HUES6 (cell line): ENCODE results near the gene IRX2.

Source experiments
- H3K27ac ChIP-seq: 2 replicates; pipeline ENCODE4 v1.7.0; 2013; ENCODE audit warnings: low read depth, mild to moderate bottlenecking, low read length, inconsistent platforms
- H3K27me3 ChIP-seq: 2 replicates; pipeline ENCODE4 v1.6.1; 2013; ENCODE audit warnings: low read length; ENCODE audit not compliant: control insufficient read depth, insufficient read depth
- H3K36me3 ChIP-seq: 2 replicates; pipeline ENCODE4 v1.6.1; 2013; ENCODE audit warnings: low read length; ENCODE audit not compliant: control insufficient read depth, insufficient read depth
- H3K4me1 ChIP-seq: 2 replicates; pipeline ENCODE4 v1.6.1; 2013; ENCODE audit warnings: low read length; ENCODE audit not compliant: control insufficient read depth, insufficient read depth
- H3K4me3 ChIP-seq: 2 replicates; pipeline ENCODE4 v1.5.1; 2013; ENCODE audit warnings: low read depth, low read length
- H3K9ac ChIP-seq: one replicate; pipeline ENCODE4 v1.6.1; 2013; ENCODE audit warnings: mild to moderate bottlenecking, low read length
- H3K9me3 ChIP-seq: 2 replicates; pipeline ENCODE4 v1.6.1; 2013; ENCODE audit warnings: low read depth, low read length; ENCODE audit not compliant: control insufficient read depth, insufficient read depth

The IRX2 gene

GRCh38 chr5:2702096-2702879 lies 49.2 kb downstream of the IRX2 start:
- H3K4me3 ChIP-seq = no peak overlapping the region
- no peaks in the 10 kb centered on the region for H3K4me1 ChIP-seq
- no peaks in the 10 kb centered on the region for H3K27me3 ChIP-seq
- H3K9me3 ChIP-seq = no peaks in the 10 kb centered on the region
- H3K27ac ChIP-seq = no peak overlapping the region
- H3K9ac ChIP-seq = no peak overlapping the region
- no peaks in the 10 kb centered on the region for H3K36me3 ChIP-seq

GRCh38 chr5:2701592-2701991 lies 49.9 kb downstream of the IRX2 start:
- no peaks in the 10 kb centered on the region for H3K4me1 ChIP-seq
- H3K36me3 ChIP-seq = no peaks in the 10 kb centered on the region
- H3K27ac ChIP-seq = no peak overlapping the region
- no peak overlapping the region for H3K9ac ChIP-seq
- H3K4me3 ChIP-seq = no peak overlapping the region
- no peaks in the 10 kb centered on the region for H3K27me3 ChIP-seq
- H3K9me3 ChIP-seq = no peaks in the 10 kb centered on the region

- H3K27ac ChIP-seq = no peak overlapping the region
- no peak overlapping the region for H3K4me3 ChIP-seq
- no peaks in the 10 kb centered on the region for H3K27me3 ChIP-seq
- H3K9ac ChIP-seq = no peak overlapping the region
- H3K4me1 ChIP-seq = no peaks in the 10 kb centered on the region
- H3K36me3 ChIP-seq = no peaks in the 10 kb centered on the region
- no peaks in the 10 kb centered on the region for H3K9me3 ChIP-seq
These were observed 50.6 kb downstream of the IRX2 start for GRCh38 chr5:2700876-2701275.

- Histone ChIP-seq H3K9ac (no peak overlapping the region), H3K9me3 (peaks cover 4% of the 10 kb centered on the region; the same call in 1 of the 2 replicates), H3K36me3 (no peaks in the 10 kb centered on the region), H3K27ac (no peak overlapping the region), H3K4me3 (no peak overlapping the region), H3K27me3 (no peaks in the 10 kb centered on the region), H3K4me1 (no peaks in the 10 kb centered on the region)
These were observed 51.8 kb downstream of the IRX2 start for GRCh38 chr5:2699686-2700085.

- Histone ChIP-seq H3K27ac (no peak overlapping the region), H3K4me1 (no peaks in the 10 kb centered on the region), H3K4me3 (no peak overlapping the region), H3K9ac (no peak overlapping the region), H3K9me3 (peaks cover 4% of the 10 kb centered on the region; the same call in 1 of the 2 replicates), H3K27me3 (no peaks in the 10 kb centered on the region), H3K36me3 (no peaks in the 10 kb centered on the region)
These were observed 52.2 kb downstream of the IRX2 start for GRCh38 chr5:2699231-2699630.

- Histone ChIP-seq H3K27ac (no peak overlapping the region), H3K9me3 (peaks cover 4% of the 10 kb centered on the region; the same call in 1 of the 2 replicates), H3K36me3 (no peaks in the 10 kb centered on the region)
These were observed 52.9 kb downstream of the IRX2 start for GRCh38 chr5:2698581-2698980.

GRCh38 chr5:2697446-2698200 lies 53.9 kb downstream of the IRX2 start:
- H3K9me3 ChIP-seq = peaks cover 4% of the 10 kb centered on the region; the same call in 1 of the 2 replicates
- H3K4me1 ChIP-seq = no peaks in the 10 kb centered on the region
- H3K27ac ChIP-seq = no peak overlapping the region
- no peak overlapping the region for H3K9ac ChIP-seq
- no peaks in the 10 kb centered on the region for H3K36me3 ChIP-seq
- H3K27me3 ChIP-seq = no peaks in the 10 kb centered on the region
- H3K4me3 ChIP-seq = no peak overlapping the region

More at GRCh38 chr5:2698581-2698980, 52.9 kb downstream of the IRX2 start:
- H3K27me3 ChIP-seq = no peaks in the 10 kb centered on the region
- H3K9ac ChIP-seq = no peak overlapping the region
- no peaks in the 10 kb centered on the region for H3K4me1 ChIP-seq
- no peak overlapping the region for H3K4me3 ChIP-seq

- Histone ChIP-seq H3K4me3 (no peak overlapping the region), H3K36me3 (no peaks in the 10 kb centered on the region), H3K4me1 (no peaks in the 10 kb centered on the region), H3K9ac (no peak overlapping the region), H3K27ac (no peak overlapping the region), H3K9me3 (peaks cover 4% of the 10 kb centered on the region; the same call in 1 of the 2 replicates), H3K27me3 (no peaks in the 10 kb centered on the region)
These were observed 54.4 kb downstream of the IRX2 start for GRCh38 chr5:2697041-2697440.
